HTERT RPE-1 (cell line): ENCODE results near the gene B9D1.

ENCODE experiments used
- in situ Hi-C: fragments of 300-500 bp; cut with MboI; formaldehyde crosslinking; loops from 4 replicates; pipeline ENCODE4 v1.14.3; 2020; ENCODE audit warnings: low sequenced_read_pairs

The B9D1 gene

GRCh38 chr17:19327031-19327783 is 35.3 kb downstream of the B9D1 start:
- in situ Hi-C loops: no loop called here

- in situ Hi-C loops: no loop called here
Measured at GRCh38 chr17:19325542-19325941, 37.0 kb downstream of the B9D1 start.

- in situ Hi-C loops: no loop called here
Measured at GRCh38 chr17:19322861-19323260, 39.7 kb downstream of the B9D1 start.

- in situ Hi-C loops: no loop called here
Measured at GRCh38 chr17:19322129-19322505, 40.4 kb downstream of the B9D1 start.

- in situ Hi-C loops: no loop called here
Measured at GRCh38 chr17:19321481-19322128, 40.9 kb downstream of the B9D1 start.

- in situ Hi-C loops: no loop called here
Measured at GRCh38 chr17:19320876-19321275, 41.6 kb downstream of the B9D1 start.

- in situ Hi-C loops: no loop called here
Measured at GRCh38 chr17:19319771-19320505, 42.6 kb downstream of the B9D1 start.

- in situ Hi-C loops: no loop called here
Measured at GRCh38 chr17:19318611-19319010, 43.9 kb downstream of the B9D1 start.

GRCh38 chr17:19317359-19318095 is 45.0 kb downstream of the B9D1 start:
- in situ Hi-C loops: no loop called here

- in situ Hi-C loops: no loop called here
Measured at GRCh38 chr17:19316761-19317358, 45.7 kb downstream of the B9D1 start.

- in situ Hi-C loops: no loop called here
Measured at GRCh38 chr17:19315104-19315503, 47.4 kb downstream of the B9D1 start.

GRCh38 chr17:19313746-19314651 is 48.5 kb downstream of the B9D1 start:
- in situ Hi-C loops: no loop called here

GRCh38 chr17:19313066-19313745 is 49.3 kb downstream of the B9D1 start:
- in situ Hi-C loops: no loop called here

- in situ Hi-C loops: no loop called here
Measured at GRCh38 chr17:19312406-19312805, 50.1 kb downstream of the B9D1 start.

- in situ Hi-C loops: no loop called here
Measured at GRCh38 chr17:19311421-19312215, 50.9 kb downstream of the B9D1 start.

- in situ Hi-C loops: no loop called here
Measured at GRCh38 chr17:19311016-19311415, 51.5 kb downstream of the B9D1 start.

GRCh38 chr17:19310151-19310550 is 52.4 kb downstream of the B9D1 start:
- in situ Hi-C loops: no loop called here

- in situ Hi-C loops: no loop called here
Measured at GRCh38 chr17:19309701-19310100, 52.8 kb downstream of the B9D1 start.
